Activated T-helper 2 cell treated with anti-CD3 and anti-CD28 coated beads, Interferon-gamma antibody, Interleukin-2, Interleukin-4, amounts not matched to agents 10 μg/mL and 5 μg/mL and 100 μg/mL, durations not matched to agents 14 hours and 24 hours and 36 hours (primary cell): ENCODE data around the gene KCNJ6. TPM values are rescaled to one million over a fixed set of nuclear protein-coding genes. Genes with fewer than 3 reads are reported as not detected.
"Not testable (repeated sequence)": the region's sequence is repeated elsewhere in the genome, so short reads cannot be mapped to it uniquely, and the experiment has no call there.

Source experiments
- DNase-seq: peaks from one replicate; pipeline ENCODE4 v3.0.0; 2021; ENCODE audit warnings: low spot score
- H3K27ac Mint-ChIP-seq: one replicate; pipeline ENCODE4 v1.8.0; 2021; ENCODE audit warnings: mixed read lengths
- H3K27me3 Mint-ChIP-seq: one replicate; pipeline ENCODE4 v1.8.0; 2021; ENCODE audit warnings: low read depth, mixed read lengths
- H3K36me3 Mint-ChIP-seq: one replicate; pipeline ENCODE4 v1.8.0; 2021; ENCODE audit warnings: low read depth, mixed read lengths
- H3K4me1 Mint-ChIP-seq: one replicate; pipeline ENCODE4 v1.8.0; 2021; ENCODE audit warnings: low read depth, mixed read lengths
- H3K4me3 Mint-ChIP-seq: one replicate; pipeline ENCODE4 v1.8.0; 2021; ENCODE audit warnings: low read depth, mild to moderate bottlenecking, moderate library complexity, mixed read lengths
- H3K9me3 Mint-ChIP-seq: one replicate; pipeline ENCODE4 v1.8.0; 2021; ENCODE audit warnings: mixed read lengths
- intact Hi-C: fragments of 100-400 bp; cut with micrococcal nuclease; formaldehyde crosslinking; loops from one replicate; pipeline ENCODE4 v1.15.1; 2023
- total RNA-seq: library from RNA; stranded (reverse); gene quantifications from 2 replicates; pipeline ENCODE4 v1.2.3, GENCODE V29; 2022

Gene KCNJ6
- total RNA-seq, 1 donor from 2014 or later = not detected

- intact Hi-C loops = no loop called here
- no peak overlapping the region for H3K27ac Mint-ChIP-seq
- no peak for DNase-seq
- no peaks in the 10 kb centered on the region for H3K4me1 Mint-ChIP-seq
- no peak overlapping the region for H3K4me3 Mint-ChIP-seq
- H3K36me3 Mint-ChIP-seq = no peaks in the 10 kb centered on the region
- H3K9me3 Mint-ChIP-seq = no peaks in the 10 kb centered on the region
- H3K27me3 Mint-ChIP-seq = no peaks in the 10 kb centered on the region
These were observed 323.8 kb downstream of the KCNJ6 start for GRCh38 chr21:37592496-37592895.

DNA sequence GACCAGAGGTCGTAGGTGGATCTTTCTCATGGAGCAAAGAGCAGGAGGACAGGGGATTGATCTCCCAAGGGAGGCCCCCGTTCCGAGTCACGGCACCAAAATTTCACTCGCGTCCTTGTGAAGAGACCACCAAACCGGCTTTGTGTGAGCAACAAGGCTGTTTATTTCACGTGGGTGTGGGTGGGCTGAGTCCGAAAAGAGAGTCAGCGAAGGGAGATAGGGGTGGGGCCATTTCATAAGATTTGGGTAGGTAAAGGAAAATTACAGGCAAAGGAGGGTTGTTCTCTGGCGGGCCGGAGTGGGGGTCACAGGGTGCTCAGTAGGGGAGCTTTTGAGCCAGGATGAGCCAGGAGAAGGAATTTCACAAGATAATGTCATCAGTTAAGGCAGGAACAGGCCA is 324.3 kb downstream of the KCNJ6 start:
- H3K4me3 Mint-ChIP-seq, H3K27ac Mint-ChIP-seq, H3K27me3 Mint-ChIP-seq, H3K4me1 Mint-ChIP-seq, H3K9me3 Mint-ChIP-seq, DNase-seq, intact Hi-C loops, H3K36me3 Mint-ChIP-seq: not testable (repeated sequence)

DNA sequence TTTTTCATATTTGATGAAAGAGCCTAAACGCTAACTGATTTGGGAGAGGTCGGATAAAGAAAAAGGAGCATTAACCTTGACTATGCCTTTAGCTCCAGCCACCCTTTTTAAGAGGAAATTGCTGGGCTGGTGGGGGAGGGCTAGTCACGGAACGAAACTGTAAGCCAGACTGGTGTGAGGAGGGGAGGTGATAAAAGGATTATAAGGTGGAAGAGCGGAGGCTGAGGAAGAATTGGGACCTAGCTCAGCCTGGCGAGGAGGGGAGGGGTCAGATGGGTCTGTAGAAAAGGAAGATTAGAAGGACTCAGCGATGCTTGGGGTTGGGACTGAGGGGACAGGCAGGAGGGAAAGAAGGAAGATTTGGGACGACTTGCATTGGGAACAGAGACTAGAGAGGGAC is 325.4 kb downstream of the KCNJ6 start:
- H3K4me1 Mint-ChIP-seq, intact Hi-C loops: not testable (repeated sequence)

DNA sequence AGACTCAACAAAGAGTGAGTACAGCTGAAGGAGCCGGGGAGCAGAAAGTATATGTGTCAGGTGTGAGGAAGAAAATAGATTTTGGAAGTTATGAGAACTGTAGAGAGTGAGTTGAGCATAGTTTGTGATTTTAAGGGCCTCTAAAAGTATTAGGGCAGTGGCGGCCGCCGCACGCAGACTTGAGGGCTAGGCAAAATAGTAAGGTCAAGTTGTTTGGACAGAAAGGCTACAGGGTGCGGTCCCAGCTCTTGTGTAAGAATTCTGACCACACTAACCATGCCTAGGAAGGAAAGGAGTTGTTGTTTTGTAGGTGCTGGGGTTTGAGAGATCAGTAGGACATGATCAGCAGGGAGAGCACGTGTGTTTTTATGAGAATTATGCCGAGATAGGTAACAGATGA is 327.6 kb downstream of the KCNJ6 start:
- H3K36me3 Mint-ChIP-seq, H3K4me1 Mint-ChIP-seq, H3K4me3 Mint-ChIP-seq, H3K27me3 Mint-ChIP-seq, intact Hi-C loops, H3K9me3 Mint-ChIP-seq, H3K27ac Mint-ChIP-seq, DNase-seq: not testable (repeated sequence)

More for the DNA sequence above, 325.4 kb downstream of the KCNJ6 start:
- not testable (repeated sequence) for H3K27me3 Mint-ChIP-seq, H3K36me3 Mint-ChIP-seq, H3K9me3 Mint-ChIP-seq, H3K27ac Mint-ChIP-seq, H3K4me3 Mint-ChIP-seq, DNase-seq

DNA sequence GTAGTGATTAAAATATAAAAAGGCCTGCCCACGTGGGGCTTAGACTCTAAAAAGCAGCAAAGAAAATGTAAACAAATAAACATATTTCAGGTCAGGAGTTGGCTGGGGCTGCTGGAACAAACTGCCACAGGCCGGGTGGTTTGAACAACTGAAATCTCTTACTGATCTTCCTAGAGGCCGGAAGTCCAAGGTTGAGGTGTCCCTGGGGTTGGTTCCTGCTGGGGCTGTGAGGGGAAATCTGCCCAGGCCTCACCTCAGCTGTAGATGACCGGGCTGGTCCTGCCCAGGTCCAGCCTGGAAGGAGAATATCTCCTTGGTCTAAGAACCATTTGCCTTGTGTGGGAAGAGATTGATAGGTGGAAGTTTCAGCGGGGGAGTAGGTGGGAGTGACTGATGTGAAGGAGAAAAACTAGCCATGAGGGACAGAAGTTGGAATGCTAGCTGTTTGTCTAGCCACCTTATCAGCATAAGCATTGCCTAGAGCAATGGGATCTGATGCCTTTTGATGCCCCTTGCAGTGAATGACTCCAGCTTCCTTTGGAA is 328.6 kb downstream of the KCNJ6 start:
- Mint-ChIP-seq H3K36me3 (no peaks in the 10 kb centered on the region), H3K27me3 (no peaks in the 10 kb centered on the region), H3K4me3 (no peak overlapping the region), H3K4me1 (peaks cover 4% of the 10 kb centered on the region), H3K27ac (no peak overlapping the region), H3K9me3 (no peaks in the 10 kb centered on the region)
- intact Hi-C loops = no loop called here
- DNase-seq = no peak

- H3K27me3 Mint-ChIP-seq = peaks cover 3% of the 10 kb centered on the region
- no peak for DNase-seq
- intact Hi-C loops = no loop called here
These were observed 329.1 kb downstream of the KCNJ6 start for GRCh38 chr21:37587203-37587602.

DNA sequence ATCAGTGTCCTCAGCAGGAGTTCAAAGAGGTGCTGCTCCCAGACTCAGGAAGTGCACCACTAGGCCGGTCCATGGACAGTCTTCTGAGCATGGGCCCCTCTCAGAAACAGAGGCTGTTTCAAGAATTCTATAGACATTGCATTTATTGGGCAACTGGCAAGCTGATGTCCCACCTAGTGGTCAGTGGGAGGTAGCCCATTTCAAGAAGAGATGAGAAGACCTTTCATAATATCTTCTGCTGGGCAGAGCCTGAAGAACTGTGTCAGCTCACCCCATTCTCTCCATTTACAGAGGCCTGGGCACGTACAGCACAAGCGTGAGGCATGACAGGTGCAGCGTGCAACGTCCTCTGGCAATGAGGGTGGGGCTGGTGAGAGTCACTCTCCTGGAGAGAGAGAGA is 333.7 kb downstream of the KCNJ6 start:
- peaks cover 26% of the 10 kb centered on the region for H3K9me3 Mint-ChIP-seq
- DNase-seq = no peak
- H3K27ac Mint-ChIP-seq = no peak overlapping the region
- peaks cover 4% of the 10 kb centered on the region for H3K36me3 Mint-ChIP-seq
- peaks cover 11% of the 10 kb centered on the region for H3K27me3 Mint-ChIP-seq
- no peak overlapping the region for H3K4me3 Mint-ChIP-seq
- H3K4me1 Mint-ChIP-seq = peaks cover 8% of the 10 kb centered on the region
- intact Hi-C loops = no loop called here

More at GRCh38 chr21:37587203-37587602, 329.1 kb downstream of the KCNJ6 start:
- Mint-ChIP-seq H3K36me3 (no peaks in the 10 kb centered on the region), H3K9me3 (no peaks in the 10 kb centered on the region), H3K4me1 (peaks cover 7% of the 10 kb centered on the region), H3K4me3 (no peak overlapping the region), H3K27ac (no peak overlapping the region)

GRCh38 chr21:37580666-37581065 is 335.6 kb downstream of the KCNJ6 start:
- Mint-ChIP-seq H3K27ac (no peak overlapping the region), H3K4me3 (no peak overlapping the region), H3K36me3 (peaks cover 4% of the 10 kb centered on the region), H3K27me3 (peaks cover 11% of the 10 kb centered on the region), H3K4me1 (peaks cover 8% of the 10 kb centered on the region), H3K9me3 (peaks cover 27% of the 10 kb centered on the region)
- intact Hi-C loops = no loop called here
- DNase-seq = no peak

DNA sequence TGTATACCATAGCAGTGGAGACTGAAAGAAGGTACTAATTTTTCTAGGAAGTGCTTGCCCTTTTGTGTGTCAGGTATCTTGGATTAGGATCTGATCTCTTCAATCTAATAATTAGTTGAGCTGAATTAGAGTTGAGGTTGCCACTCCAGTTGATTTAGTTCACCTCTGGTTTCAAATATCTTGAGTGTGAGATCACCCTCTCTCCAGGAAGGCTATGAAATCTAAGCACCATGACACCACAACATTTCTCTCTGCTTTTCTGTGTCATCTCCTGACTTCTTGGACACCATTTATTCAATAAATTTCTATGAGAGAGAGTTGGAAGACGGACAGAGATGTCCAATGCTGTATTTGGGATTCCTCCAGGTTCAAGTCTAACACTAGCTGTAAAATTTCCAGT is 336.9 kb downstream of the KCNJ6 start:
- peaks cover 8% of the 10 kb centered on the region for H3K4me1 Mint-ChIP-seq
- H3K27ac Mint-ChIP-seq = no peak overlapping the region
- peaks cover 27% of the 10 kb centered on the region for H3K9me3 Mint-ChIP-seq
- peaks cover 4% of the 10 kb centered on the region for H3K36me3 Mint-ChIP-seq
- DNase-seq = no peak
- intact Hi-C loops = no loop called here
- H3K27me3 Mint-ChIP-seq = peaks cover 11% of the 10 kb centered on the region
- no peak overlapping the region for H3K4me3 Mint-ChIP-seq

DNA sequence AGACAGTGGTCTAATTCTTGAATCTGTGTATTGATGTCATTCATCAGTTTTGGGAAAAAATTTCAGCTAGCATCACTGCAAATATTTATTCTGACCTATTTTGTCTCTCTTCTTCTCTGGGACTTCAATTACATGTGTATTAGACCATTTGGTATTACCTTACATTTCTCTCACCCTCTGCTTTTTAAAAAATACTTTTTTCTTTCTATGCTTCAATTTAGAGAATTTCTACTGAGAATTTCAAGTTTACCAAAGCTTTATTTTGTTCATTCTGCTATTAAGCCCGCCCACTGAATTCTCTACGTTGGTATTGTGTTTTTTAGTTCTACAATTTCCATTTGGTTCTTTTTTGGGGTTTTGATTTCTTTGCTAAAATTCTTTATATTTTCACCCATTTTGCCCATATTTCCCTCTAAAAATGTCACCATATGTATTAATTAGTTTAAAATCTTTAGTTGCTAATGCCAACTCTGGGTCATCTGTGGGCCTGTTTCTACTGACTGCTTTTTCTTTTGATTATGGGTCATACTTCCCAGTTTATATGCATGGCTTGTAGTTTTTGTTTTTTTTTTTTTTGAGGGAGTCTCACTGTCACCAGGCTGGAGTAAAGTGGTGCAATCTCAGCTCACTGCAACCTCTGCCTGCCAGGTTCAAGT is 337.7 kb downstream of the KCNJ6 start:
- peaks cover 11% of the 10 kb centered on the region for H3K27me3 Mint-ChIP-seq
- intact Hi-C loops = no loop called here
- H3K36me3 Mint-ChIP-seq = peaks cover 4% of the 10 kb centered on the region
- H3K27ac Mint-ChIP-seq = no peak overlapping the region
- DNase-seq = no peak
- H3K4me3 Mint-ChIP-seq = no peak overlapping the region
- H3K4me1 Mint-ChIP-seq = peaks cover 8% of the 10 kb centered on the region
- H3K9me3 Mint-ChIP-seq = peaks cover 27% of the 10 kb centered on the region

DNA sequence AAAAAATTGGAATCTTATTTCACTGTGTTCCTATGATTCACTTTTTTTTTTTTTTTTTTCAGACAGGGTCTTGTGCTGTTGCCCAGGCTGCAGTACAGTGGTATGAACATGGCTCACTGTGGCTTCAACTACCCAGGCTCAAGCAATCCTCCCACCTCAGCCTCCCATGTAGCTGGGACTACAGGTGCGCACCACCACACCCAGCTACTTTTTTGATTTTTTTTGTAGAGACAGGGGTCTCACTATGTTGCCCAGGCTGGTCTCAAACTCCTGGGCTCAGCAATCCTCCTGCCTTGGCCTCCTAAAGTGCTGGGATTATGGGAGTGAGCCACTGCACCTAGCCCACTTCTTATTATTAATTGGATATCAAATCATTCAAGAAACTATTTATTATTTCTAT is 339.3 kb downstream of the KCNJ6 start:
- H3K4me3 Mint-ChIP-seq, H3K36me3 Mint-ChIP-seq, H3K4me1 Mint-ChIP-seq, intact Hi-C loops, DNase-seq, H3K27ac Mint-ChIP-seq, H3K27me3 Mint-ChIP-seq: not testable (repeated sequence)
- peaks cover 27% of the 10 kb centered on the region for H3K9me3 Mint-ChIP-seq

GRCh38 chr21:37575580-37575979 is 340.7 kb downstream of the KCNJ6 start:
- Mint-ChIP-seq H3K27ac (no peak overlapping the region), H3K4me3 (no peak overlapping the region), H3K4me1 (peaks cover 2% of the 10 kb centered on the region), H3K27me3 (peaks cover 10% of the 10 kb centered on the region), H3K9me3 (peaks cover 27% of the 10 kb centered on the region), H3K36me3 (peaks cover 4% of the 10 kb centered on the region)
- no peak for DNase-seq
- intact Hi-C loops = no loop called here

DNA sequence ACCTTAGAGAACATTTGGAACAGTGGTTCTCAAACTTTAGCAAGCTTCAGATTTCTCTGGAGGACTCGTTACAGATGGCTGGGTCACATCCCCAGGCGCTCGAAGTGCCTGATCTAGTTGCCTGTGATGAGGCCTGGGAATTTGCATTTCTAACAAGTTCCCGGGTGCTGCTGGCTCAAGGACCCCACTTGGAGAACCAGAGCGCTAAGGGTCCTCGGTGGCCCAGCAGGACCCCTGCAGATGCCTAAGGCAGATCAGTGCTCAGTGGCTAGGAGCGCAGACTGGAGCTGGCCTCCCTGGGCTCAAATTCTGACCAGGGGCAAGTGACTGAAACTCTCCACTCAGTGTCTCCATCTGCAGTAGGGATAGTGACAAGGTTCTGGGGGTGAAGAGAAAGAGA is 341.5 kb downstream of the KCNJ6 start:
- intact Hi-C loops = no loop called here
- H3K36me3 Mint-ChIP-seq = peaks cover 4% of the 10 kb centered on the region
- H3K27ac Mint-ChIP-seq = no peak overlapping the region
- H3K4me1 Mint-ChIP-seq = no peaks in the 10 kb centered on the region
- DNase-seq = no peak
- peaks cover 21% of the 10 kb centered on the region for H3K9me3 Mint-ChIP-seq
- H3K27me3 Mint-ChIP-seq = peaks cover 10% of the 10 kb centered on the region
- H3K4me3 Mint-ChIP-seq = no peak overlapping the region
